Tibial nerve (tissue), 4 donors: ENCODE measurements around the gene PLEKHJ1. TPM values are rescaled to one million over a fixed set of nuclear protein-coding genes. Genes with fewer than 3 reads are reported as not detected.

Experiments used
- DNase-seq, 2 donors: peaks; one replicate each; pipeline ENCODE4 v3.0.0-alpha.2; 2019; ENCODE audit warnings: low spot score in 2 of 2
- H3K27ac ChIP-seq, 4 donors: fragments of 200-600 bp; sonication (generic) in 3 of 4; one replicate each; pipeline ENCODE4 v1.5.1; 2017 to 2019; ENCODE audit warnings: mild to moderate bottlenecking in 1 of 4
- H3K27me3 ChIP-seq, 2 donors: fragments of 200-600 bp; sonication (generic) in 1 of 2; one replicate each; pipeline versions ENCODE4 v1.5.1 to v1.6.0; 2017 to 2019
- H3K36me3 ChIP-seq, 3 donors: fragments of 200-600 bp; sonication (generic); one replicate each; pipeline ENCODE4 v1.5.1; 2018 to 2019
- H3K4me1 ChIP-seq, 4 donors: fragments of 200-600 bp; sonication (generic) in 3 of 4; one replicate each; pipeline ENCODE4 v1.5.1; 2017 to 2019
- H3K4me3 ChIP-seq, 4 donors: fragments of 200-600 bp; sonication (generic) in 3 of 4; one replicate each; pipeline ENCODE4 v1.5.1; 2017 to 2019; ENCODE audit warnings: mild to moderate bottlenecking in 1 of 4, moderate library complexity in 1 of 4
- H3K9me3 ChIP-seq, 4 donors: fragments of 200-600 bp; sonication (generic) in 3 of 4; one replicate each; pipeline ENCODE4 v1.5.1; 2017 to 2019
- CTCF ChIP-seq, 5 experiments: fragments of 200-600 bp in 3 of 5; fragments of 450-650 bp in 2 of 5; sonication (generic) in 3 of 5; IDR thresholded peaks; one replicate each; pipeline ENCODE4 v1.5.1; 2016 to 2019; ENCODE audit warnings: antibody characterized with exemption in 5 of 5, mild to moderate bottlenecking in 3 of 5, moderate library complexity in 2 of 5
- EP300 ChIP-seq, 2 donors: sonication (generic); formaldehyde crosslinking; IDR thresholded peaks; one replicate each; pipeline ENCODE4 v1.6.1; 2017; ENCODE audit warnings: antibody characterized with exemption in 2 of 2, mild to moderate bottlenecking in 1 of 2
- POLR2A ChIP-seq, 2 donors: fragments of 450-650 bp; IDR thresholded peaks; one replicate each; pipeline ENCODE4 v1.6.1; 2017; ENCODE audit warnings: antibody characterized with exemption in 2 of 2, mild to moderate bottlenecking in 2 of 2, moderate library complexity in 2 of 2
- WGBS, 2 donors: methylation state at CpG; one replicate each; pipeline ENCODE4 v1.1.5; 2018; 5-methylcytosine and 5-hydroxymethylcytosine counted together
- total RNA-seq, 4 donors: library from RNA; depleted of rRNA; stranded (reverse); fragments of >200 nt; gene quantifications; one replicate each; pipeline ENCODE4 v1.1.0, GENCODE V29; 2016

Gene PLEKHJ1
- total RNA-seq, 4 donors from 2014 or later: 37.3 to 67.5 (median 51.2) TPM

- peaks cover 10 to 52% (median 37%) of the 10 kb centered on the region in 3 donors for H3K36me3 ChIP-seq
- no peak for DNase-seq
- peaks cover 0 to 67% (median 43%) of the 10 kb centered on the region in 4 donors for H3K4me1 ChIP-seq
- H3K27me3 ChIP-seq: no peaks in the 10 kb centered on the region
- no peak overlapping the region for H3K4me3 ChIP-seq
- 88 to 92% methylated on average over 8 of the region's 8 CpGs for WGBS, 2 donors
- no peaks in the 10 kb centered on the region for H3K9me3 ChIP-seq
- no peak for TF ChIP-seq CTCF (IDR thresholded peaks at IDR 0.05)
- TF ChIP-seq POLR2A (IDR thresholded peaks at IDR 0.05): no peak
- no peak for TF ChIP-seq EP300 (IDR thresholded peaks at IDR 0.05)
- peak overlapping the region in 2 of 4 donors; percentile 80 to 90 for H3K27ac ChIP-seq
Observed at GRCh38 chr19:2242816-2243215, 6.7 kb upstream of the PLEKHJ1 start.

GRCh38 chr19:2242092-2242537 lies 6.0 kb upstream of the PLEKHJ1 start:
- H3K27ac ChIP-seq: peak overlapping the region in 3 of 4 donors; percentile 47 to 90 (median 80)
- TF ChIP-seq CTCF (IDR thresholded peaks at IDR 0.05): no peak
- TF ChIP-seq POLR2A (IDR thresholded peaks at IDR 0.05): no peak
- no peak for TF ChIP-seq EP300 (IDR thresholded peaks at IDR 0.05)
- DNase-seq: no peak

GRCh38 chr19:2240881-2241760 lies 5.0 kb upstream of the PLEKHJ1 start:
- 51 to 54% methylated on average over 32 to 41 of the region's 41 CpGs for WGBS, 2 donors
- peaks cover 0 to 69% (median 49%) of the 10 kb centered on the region in 4 donors for H3K4me1 ChIP-seq
- peak in 1 of 5 experiments; percentile 8 for TF ChIP-seq CTCF (IDR thresholded peaks at IDR 0.05)
- TF ChIP-seq EP300 (IDR thresholded peaks at IDR 0.05): peak in 1 of 2 donors; percentile 62
- TF ChIP-seq POLR2A (IDR thresholded peaks at IDR 0.05): no peak
- H3K27me3 ChIP-seq: no peaks in the 10 kb centered on the region
- no peak for DNase-seq
- peaks cover 10 to 35% (median 22%) of the 10 kb centered on the region in 3 donors for H3K36me3 ChIP-seq
- H3K27ac ChIP-seq: peak overlapping the region in 3 of 4 donors; percentile 47 to 90 (median 80)
- H3K9me3 ChIP-seq: no peaks in the 10 kb centered on the region
- peak overlapping the region in 1 of 4 donors; percentile 37 for H3K4me3 ChIP-seq

More at GRCh38 chr19:2242092-2242537, 6.0 kb upstream of the PLEKHJ1 start:
- Histone ChIP-seq H3K4me3 (no peak overlapping the region), H3K36me3 (peaks cover 10 to 45% (median 32%) of the 10 kb centered on the region in 3 donors), H3K27me3 (no peaks in the 10 kb centered on the region), H3K9me3 (no peaks in the 10 kb centered on the region), H3K4me1 (peaks cover 0 to 72% (median 49%) of the 10 kb centered on the region in 4 donors)
- 81 to 85% methylated on average over 11 to 12 of the region's 12 CpGs for WGBS, 2 donors

- no peak for TF ChIP-seq EP300 (IDR thresholded peaks at IDR 0.05)
- no peak for TF ChIP-seq CTCF (IDR thresholded peaks at IDR 0.05)
- TF ChIP-seq POLR2A (IDR thresholded peaks at IDR 0.05): no peak
- Histone ChIP-seq H3K27me3 (no peaks in the 10 kb centered on the region), H3K36me3 (peaks cover 5 to 24% (median 12%) of the 10 kb centered on the region in 3 donors), H3K4me1 (peaks cover 0 to 73% (median 53%) of the 10 kb centered on the region in 4 donors), H3K9me3 (no peaks in the 10 kb centered on the region), H3K4me3 (peak overlapping the region in 3 of 4 donors; percentile 13 to 37 (median 16)), H3K27ac (peak overlapping the region; percentile 12 to 90 (median 64))
- DNase-seq: no peak
- WGBS, 2 donors: 21 to 27% methylated on average over 31 to 32 of the region's 34 CpGs
Observed at GRCh38 chr19:2239771-2240770, 3.9 kb upstream of the PLEKHJ1 start.
